OCI-LY7 (cell line): ENCODE data around the gene CPD. TPM values are rescaled to one million over a fixed set of nuclear protein-coding genes. Genes with fewer than 3 reads are reported as not detected.

Experiments
- BruUV-seq: library from RNA; stranded (reverse); fragments of 400-500 nt; replicated peaks from 2 replicates; lab custom pipeline; 2021; lab: Mats Ljungman, UMichigan
- CTCF ChIA-PET: fragments of 300-600 bp; sonication (Branson Sonifier 250); formaldehyde crosslinking; loops from one replicate; lab custom pipeline; 2022; ENCODE audit warnings: antibody characterized with exemption; ENCODE audit not compliant: unreplicated experiment; lab: Charles Lee
- POLR2A ChIA-PET: fragments of 300-600 bp; sonication (Branson Sonifier 250); formaldehyde crosslinking; loops from one replicate; lab custom pipeline; 2022; ENCODE audit warnings: antibody characterized with exemption; lab: Charles Lee
- DNase-seq: peaks from one replicate; pipeline ENCODE4 v3.0.0-alpha.2; 2015; ENCODE audit warnings: low spot score
- H2AFZ ChIP-seq: fragments of 200-600 bp; sonication (generic), shearing (Covaris generic); 2 replicates; pipeline ENCODE4 v1.6.1; 2014; ENCODE audit warnings: mild to moderate bottlenecking, antibody characterized with exemption, low read length, moderate library complexity
- H3K27ac ChIP-seq: fragments of 200-600 bp; sonication (generic); 2 replicates; pipeline ENCODE4 v1.5.1; 2014; ENCODE audit warnings: mixed run types, low read depth, mild to moderate bottlenecking, moderate library complexity, low read length, inconsistent platforms; ENCODE audit not compliant: poor library complexity, severe bottlenecking
- H3K36me3 ChIP-seq: fragments of 200-600 bp; sonication (generic); 2 replicates; pipeline ENCODE4 v1.6.1; 2014; ENCODE audit warnings: mild to moderate bottlenecking, antibody characterized with exemption, low read length, moderate library complexity, mixed read lengths; ENCODE audit not compliant: insufficient read depth
- H3K4me1 ChIP-seq: fragments of 200-600 bp; sonication (generic); 2 replicates; pipeline ENCODE4 v1.5.1; 2014; ENCODE audit warnings: mild to moderate bottlenecking, low read length; ENCODE audit not compliant: insufficient read depth, poor library complexity, severe bottlenecking
- H3K4me2 ChIP-seq: fragments of 200-600 bp; sonication (generic); 2 replicates; pipeline ENCODE4 v1.6.1; 2014; ENCODE audit warnings: mild to moderate bottlenecking, low read length
- H3K4me3 ChIP-seq: fragments of 200-600 bp; sonication (generic); 2 replicates; pipeline ENCODE4 v1.5.1; 2014; ENCODE audit warnings: mild to moderate bottlenecking, low read depth, low read length; ENCODE audit not compliant: poor library complexity, severe bottlenecking
- H3K79me2 ChIP-seq: fragments of 200-600 bp; sonication (generic); 2 replicates; pipeline ENCODE4 v1.6.1; 2016; ENCODE audit warnings: low read depth, mild to moderate bottlenecking, low read length, moderate library complexity, mixed read lengths; ENCODE audit not compliant: insufficient read depth
- H3K9me2 ChIP-seq: fragments of 200-600 bp; sonication (generic); 2 replicates; pipeline ENCODE4 v1.6.1; 2016; ENCODE audit warnings: mild to moderate bottlenecking, low read length, mixed read lengths; ENCODE audit not compliant: insufficient read depth
- H3K9me3 ChIP-seq: fragments of 200-600 bp; sonication (generic); 2 replicates; pipeline ENCODE4 v1.6.1; 2014; ENCODE audit warnings: mild to moderate bottlenecking, mixed run types, low read length, mixed read lengths
- H4K20me1 ChIP-seq: fragments of 200-600 bp; sonication (generic); 2 replicates; pipeline ENCODE4 v1.6.1; 2014; ENCODE audit warnings: mild to moderate bottlenecking, antibody characterized with exemption, low read length, moderate library complexity, mixed read lengths; ENCODE audit not compliant: insufficient read depth
- CTCF ChIP-seq: fragments of 200-600 bp; sonication (generic); conservative IDR thresholded peaks from 2 replicates; pipeline ENCODE4 v1.5.1; 2014; ENCODE audit warnings: mild to moderate bottlenecking, antibody characterized with exemption, low read length, moderate library complexity, mixed read lengths
- EZH2phosphoT487 ChIP-seq: fragments of 200-600 bp; sonication (generic); IDR thresholded peaks from 2 replicates; pipeline ENCODE4 v1.6.1; 2018; ENCODE audit warnings: low read depth, borderline replicate concordance, mild to moderate bottlenecking, mixed run types, antibody characterized with exemption, low read length, moderate library complexity, mixed read lengths
- intact Hi-C: fragments of 100-400 bp; cut with micrococcal nuclease; formaldehyde crosslinking; loops from one replicate; pipeline ENCODE4 v1.10.0; 2022; ENCODE audit not compliant: unreplicated experiment
- total RNA-seq, 2 experiments: library from RNA; depleted of rRNA in 1 of 2; stranded (reverse); fragments of >200 nt in 1 of 2; shearing (Covaris generic) in 1 of 2; gene quantifications; 2 replicates each; pipeline ENCODE4 v1.2.3, GENCODE V29; 2014 to 2022

Gene CPD
- total RNA-seq, 2 experiments from 2014 or later: 16.4 to 24.0 TPM

- ChIA-PET POLR2A (interaction anchor here (0.6 to 1.0 kb wide), 4 partner anchors 16 to 1526 kb away, joined by 3 to 6 read pairs (median 4); no protein-coding TSS in a partner anchor), CTCF (no interaction called here)
- no TSS peak for BruUV-seq
- Histone ChIP-seq H2AFZ (peak overlapping the region; percentile 90), H3K79me2 (peaks cover 14% of the 10 kb centered on the region; the same call in 1 of the 2 replicates), H3K4me2 (peak overlapping the region; percentile 81), H3K27ac (no peak overlapping the region), H3K36me3 (no peaks in the 10 kb centered on the region), H3K9me2 (no peaks in the 10 kb centered on the region), H3K4me3 (peak overlapping the region; percentile 81), H3K4me1 (peaks cover 27% of the 10 kb centered on the region), H4K20me1 (no peaks in the 10 kb centered on the region), H3K9me3 (no peaks in the 10 kb centered on the region)
- DNase-seq: peak; percentile 30
- TF ChIP-seq CTCF (no peak), EZH2phosphoT487 (no peak)
- intact Hi-C loops: loop anchor here (1.0 to 5.0 kb wide), 3 partner anchors 98 to 453 kb away; partner anchors contain the start of genes ATAD5 and GOSR1
Observed at GRCh38 chr17:30379303-30379902, 676 bp downstream of the CPD start.

- no peaks in the 10 kb centered on the region for H3K36me3 ChIP-seq
- no peaks in the 10 kb centered on the region for H3K9me3 ChIP-seq
- ChIA-PET POLR2A (interaction anchor here (0.6 to 1.0 kb wide), 3 partner anchors 17 to 928 kb away, joined by 3 to 5 read pairs (median 4); no protein-coding TSS in a partner anchor), CTCF (no interaction called here)
- H2AFZ ChIP-seq: peak overlapping the region; percentile 90; the same call in 1 of the 2 replicates
- TF ChIP-seq CTCF (no peak), EZH2phosphoT487 (no peak)
- intact Hi-C loops: loop anchor here (1.0 to 5.0 kb wide), 3 partner anchors 97 to 452 kb away; partner anchors contain the start of genes ATAD5 and GOSR1
- H3K4me3 ChIP-seq: peak overlapping the region; percentile 81
- no peaks in the 10 kb centered on the region for H3K9me2 ChIP-seq
- H3K79me2 ChIP-seq: peaks cover 14% of the 10 kb centered on the region; the same call in 1 of the 2 replicates
- no TSS peak for BruUV-seq
- peaks cover 27% of the 10 kb centered on the region for H3K4me1 ChIP-seq
- H3K4me2 ChIP-seq: peak overlapping the region; percentile 81
- no peak overlapping the region for H3K27ac ChIP-seq
- no peaks in the 10 kb centered on the region for H4K20me1 ChIP-seq
- DNase-seq: peak; percentile 35
Observed at GRCh38 chr17:30379903-30380381, 1.2 kb downstream of the CPD start.
